HG03520 (cell line): ENCODE results near the gene RASA1.
"Not testable (repeated sequence)": the region's sequence is repeated elsewhere in the genome, so short reads cannot be mapped to it uniquely, and the experiment has no call there.

Experiments
- ATAC-seq: cut with Tn5 transposase; IDR thresholded peaks from one replicate; pipeline ENCODE4 v1.9.1; 2021; ENCODE audit warnings: mild to moderate bottlenecking, moderate library complexity; ENCODE audit not compliant: unreplicated experiment

Gene RASA1

DNA sequence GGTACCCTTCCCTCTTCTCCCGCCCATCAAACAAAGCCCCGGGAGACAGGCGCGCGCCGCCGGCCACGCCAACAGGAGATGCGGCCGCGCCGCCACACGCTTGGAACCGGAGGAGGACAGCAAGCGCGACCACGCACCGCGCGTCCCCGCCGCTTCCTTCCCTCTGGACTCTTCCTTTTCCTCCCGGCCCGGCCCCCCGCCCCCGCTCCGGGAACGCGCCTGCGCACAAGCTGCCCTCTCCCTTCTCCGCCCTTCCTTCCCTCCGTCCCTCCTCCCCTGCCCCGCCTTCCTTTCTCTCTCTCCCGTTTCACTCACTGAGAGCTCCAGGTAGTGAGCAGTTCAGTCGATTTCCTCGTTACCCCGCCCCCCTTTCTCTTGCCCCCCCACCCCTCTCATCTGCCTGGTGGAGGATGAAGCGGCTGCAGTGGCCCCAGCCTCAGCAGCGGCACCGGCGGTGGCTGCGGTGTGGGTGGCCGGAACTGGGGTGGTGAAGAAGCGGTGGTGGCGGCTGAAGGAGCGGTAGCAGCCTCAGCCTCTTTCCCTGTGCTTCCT lies at the start of gene RASA1:
Gene RASA1 (plus strand): TSS at position 310 of the 552 bp plus-strand sequence. CDS start 569 bp downstream, outside the sequence.
- ATAC-seq, result peak; percentile 42

DNA sequence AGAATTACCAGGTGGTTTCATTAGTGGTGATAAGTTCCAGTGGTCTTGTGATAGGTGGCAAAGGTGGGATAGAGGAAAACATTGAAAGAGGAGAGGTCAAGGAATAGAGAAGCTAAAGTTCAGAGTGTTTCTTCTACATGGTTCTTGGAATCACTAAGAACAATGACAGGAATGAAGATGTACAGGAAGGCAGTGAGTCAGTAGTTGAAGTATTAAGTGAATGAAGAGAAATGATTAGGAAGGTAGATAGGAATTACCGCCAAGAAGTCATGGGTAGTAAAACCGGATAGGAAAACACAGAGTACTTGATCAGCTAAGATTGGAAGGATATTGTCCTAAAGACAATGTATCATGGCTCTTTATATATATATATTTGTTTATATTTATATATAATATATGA lies 37.9 kb upstream of the RASA1 start:
- ATAC-seq, result no peak

DNA sequence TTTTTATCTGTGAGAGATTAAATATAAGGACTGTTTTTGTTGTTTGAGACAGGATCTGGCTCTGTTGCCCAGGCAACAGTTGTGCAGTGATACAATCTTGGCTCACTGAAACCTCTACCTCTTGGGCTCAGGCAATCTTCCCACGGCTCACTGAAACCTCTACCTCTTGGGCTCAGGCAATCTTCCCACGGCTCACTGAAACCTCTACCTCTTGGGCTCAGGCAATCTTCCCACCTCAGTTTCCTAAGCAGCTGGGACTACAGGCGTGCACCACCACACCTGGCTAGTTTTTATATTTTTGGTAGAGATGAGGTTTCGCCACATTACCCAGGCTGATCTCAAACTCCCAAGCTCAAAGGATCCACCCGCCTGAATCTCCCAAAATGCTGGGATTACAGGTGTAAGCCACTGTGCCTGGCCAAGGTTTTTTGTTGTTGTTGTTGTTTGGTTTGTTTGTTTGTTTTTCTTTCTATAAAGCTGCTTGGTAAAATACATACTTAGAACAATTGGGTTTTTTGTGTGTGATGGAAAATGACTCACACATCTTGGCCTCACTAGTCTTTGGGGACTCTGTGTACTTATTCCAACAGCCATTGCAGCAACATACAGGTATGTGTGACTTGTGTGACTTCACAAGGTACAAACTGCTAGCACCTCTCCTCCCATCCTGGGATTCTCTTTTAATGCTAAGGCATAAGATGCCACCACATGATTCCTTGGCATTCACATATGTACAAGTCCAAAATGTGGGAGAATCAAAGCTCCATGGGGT lies 36.5 kb upstream of the RASA1 start:
- ATAC-seq, result peak; percentile 96

DNA sequence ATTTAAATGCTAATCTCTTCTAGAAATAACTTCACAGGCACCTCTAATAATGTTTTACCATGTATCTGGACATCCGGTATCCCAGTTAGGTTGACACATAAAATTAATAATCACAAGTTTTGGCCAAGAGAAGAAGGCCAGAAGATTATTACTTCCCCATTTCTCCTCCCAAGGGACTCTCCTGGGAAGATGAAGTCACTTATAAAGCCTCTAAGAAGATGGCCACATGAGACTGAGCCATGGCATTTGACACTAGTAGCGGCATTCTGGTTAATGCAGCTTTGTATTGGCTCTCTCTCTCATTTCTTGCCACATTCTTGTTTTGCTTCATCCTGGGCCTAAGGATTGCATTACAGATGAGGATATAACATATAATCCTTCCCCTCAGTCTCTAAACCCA lies 34.5 kb upstream of the RASA1 start:
- ATAC-seq, result no peak

DNA sequence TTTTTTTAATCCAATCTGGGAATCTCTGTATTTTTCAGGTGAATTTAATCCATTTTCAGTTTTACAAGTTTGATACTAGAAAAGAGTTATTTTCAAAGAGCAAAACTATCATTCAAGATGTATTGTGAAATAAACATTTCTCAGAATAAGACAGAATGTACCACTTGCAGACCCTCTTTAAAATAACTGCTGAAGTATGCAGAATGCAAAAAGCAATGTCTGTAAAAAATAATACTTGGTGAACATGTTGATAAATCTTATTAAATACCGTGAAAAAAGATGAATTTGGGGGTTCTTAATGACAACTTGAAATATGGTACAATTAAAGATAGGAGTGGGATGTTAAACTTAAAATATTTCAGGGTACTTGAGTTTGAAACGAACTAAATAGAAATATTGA lies 26.1 kb upstream of the RASA1 start:
- no peak for ATAC-seq

DNA sequence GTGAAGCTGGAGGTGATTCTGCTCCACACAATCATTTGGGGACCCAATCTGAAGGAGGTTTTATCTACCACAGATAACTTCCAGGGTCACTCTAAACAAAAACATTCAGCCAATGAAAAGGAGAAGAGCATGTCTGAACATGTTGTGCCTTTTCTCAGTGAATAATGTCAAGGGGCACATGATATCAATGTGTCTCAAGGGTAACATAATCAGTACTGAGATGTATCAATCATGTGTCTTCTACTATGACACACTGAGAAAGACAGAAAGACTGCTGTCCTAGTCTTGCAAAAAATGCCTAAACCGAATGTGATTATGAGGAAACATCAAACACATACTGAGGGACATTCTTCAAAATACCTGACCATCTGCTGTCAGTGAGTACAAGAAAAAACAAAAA lies 25.4 kb upstream of the RASA1 start:
- ATAC-seq, result no peak

DNA sequence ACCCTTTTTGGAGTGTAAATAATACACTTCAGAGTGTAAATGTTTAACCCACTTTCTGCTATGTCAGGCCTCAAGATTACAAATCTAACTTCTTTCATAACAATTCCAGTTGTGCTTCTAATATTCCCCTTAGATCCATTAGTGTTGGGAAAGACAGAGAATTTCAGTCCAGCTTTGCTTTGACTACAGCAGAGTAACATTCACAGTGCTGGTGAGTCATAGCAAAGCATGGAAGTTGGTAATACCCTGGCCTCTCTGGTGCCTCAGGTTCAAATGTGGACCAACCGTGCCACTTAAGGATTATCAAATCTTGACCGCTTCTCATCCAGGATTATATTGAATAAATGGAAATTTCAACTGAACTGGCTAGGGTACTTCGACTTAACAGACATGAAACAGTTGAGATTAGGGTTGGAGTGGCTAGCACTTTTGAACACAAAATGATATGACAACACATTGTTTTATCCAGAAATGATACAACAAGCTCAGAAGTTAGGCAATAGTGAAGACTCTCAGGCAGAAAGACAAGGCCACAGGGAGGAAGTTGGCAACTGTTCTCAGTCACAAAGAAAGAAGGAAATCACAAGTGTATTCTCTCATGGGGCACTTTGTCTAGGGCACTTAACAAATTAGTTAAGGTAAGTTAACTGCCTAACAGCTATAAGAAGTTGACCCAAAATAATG lies 24.4 kb upstream of the RASA1 start:
- ATAC-seq, result no peak

DNA sequence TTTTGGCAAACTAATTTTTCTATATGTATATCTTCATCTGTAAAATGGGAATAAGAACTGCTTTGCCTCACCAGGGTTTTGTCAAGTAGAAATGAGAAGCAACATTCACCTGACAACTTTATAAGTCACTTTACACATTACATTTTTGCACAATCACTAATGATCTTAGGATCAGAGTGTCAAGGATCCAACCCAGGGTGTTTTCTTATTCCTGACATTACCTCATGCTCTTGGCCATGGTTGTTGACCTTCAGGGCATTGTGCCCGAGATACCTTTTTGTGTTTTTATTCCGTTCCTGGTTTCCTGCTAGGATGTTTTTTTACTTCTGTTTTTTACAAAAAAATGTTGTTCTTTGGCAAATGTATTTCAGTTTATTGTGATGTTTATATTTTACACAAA lies 22.2 kb upstream of the RASA1 start:
- no peak for ATAC-seq

DNA sequence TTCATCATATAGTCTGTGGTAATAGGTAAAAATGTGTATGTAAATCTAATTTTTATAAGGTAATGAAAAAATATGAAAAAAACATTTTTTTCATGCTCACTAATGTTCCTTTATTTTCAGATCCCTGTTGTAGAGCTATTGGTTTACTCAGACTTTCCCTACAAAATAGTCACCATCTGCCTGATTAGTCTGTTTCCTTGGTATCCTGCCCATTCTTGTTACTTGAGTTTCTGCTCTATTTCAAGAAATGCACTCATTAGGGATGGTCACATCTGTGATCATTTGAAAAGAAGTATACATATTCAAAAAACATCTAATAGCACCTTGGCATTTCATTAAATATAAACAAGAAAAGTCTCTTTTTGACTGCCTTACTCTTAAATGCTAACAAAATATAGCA lies 21.6 kb upstream of the RASA1 start:
- ATAC-seq, result no peak

DNA sequence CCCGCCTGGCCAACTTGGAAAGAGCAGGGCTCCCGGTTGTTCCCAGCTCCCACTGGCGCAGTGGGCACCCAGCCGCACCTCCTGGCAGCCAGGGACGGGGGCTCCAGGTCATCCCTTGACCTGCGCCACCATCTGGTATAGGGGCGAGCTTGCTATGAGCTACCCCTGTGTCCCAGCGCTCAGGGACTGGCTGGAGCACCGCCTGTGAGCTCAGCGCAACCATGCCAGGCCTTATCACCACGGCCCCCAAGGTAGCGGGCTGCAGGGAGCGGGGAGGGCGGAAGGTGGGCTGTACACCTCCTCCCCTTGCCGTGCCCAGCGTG lies 15.4 kb upstream of the RASA1 start:
- ATAC-seq, result no peak

DNA sequence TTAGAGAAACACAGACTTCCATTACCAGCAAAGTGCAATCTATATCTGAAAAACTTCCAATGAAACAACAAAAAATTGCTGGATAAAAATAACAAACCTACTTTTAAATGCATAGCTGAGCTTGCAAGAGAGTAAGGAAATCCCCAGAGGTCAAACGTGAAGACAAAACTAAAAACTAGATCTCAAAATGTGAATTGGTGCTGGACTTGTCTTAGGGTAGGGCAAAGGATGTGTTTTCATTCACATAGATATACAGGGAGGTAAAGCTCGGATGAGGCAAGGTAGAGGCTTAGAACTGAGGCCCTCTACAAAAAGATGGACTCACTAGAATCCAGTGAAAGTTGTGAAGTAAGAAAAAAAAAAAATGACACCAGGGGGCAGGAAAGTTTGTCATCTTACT lies 13.6 kb upstream of the RASA1 start:
- ATAC-seq, result no peak

DNA sequence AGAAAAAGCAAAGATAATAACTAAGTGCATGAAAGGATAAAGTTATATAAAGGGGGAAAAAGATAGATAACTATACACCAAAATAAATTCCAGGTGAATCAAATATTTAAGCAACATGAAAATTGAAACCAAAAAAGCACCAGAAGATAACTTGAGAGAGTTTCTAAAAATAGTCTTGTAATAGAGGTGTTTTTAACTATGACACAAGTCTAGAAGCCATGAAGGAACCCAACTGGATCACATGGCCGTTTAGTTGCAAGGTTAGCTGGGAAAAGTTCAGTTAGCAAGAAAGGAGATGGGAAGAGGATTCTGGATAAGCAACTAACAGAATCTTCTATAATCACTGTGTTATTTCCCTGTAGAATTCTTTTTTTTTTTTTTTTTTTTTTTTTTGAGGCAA lies 9.2 kb upstream of the RASA1 start:
- ATAC-seq, result no peak

DNA sequence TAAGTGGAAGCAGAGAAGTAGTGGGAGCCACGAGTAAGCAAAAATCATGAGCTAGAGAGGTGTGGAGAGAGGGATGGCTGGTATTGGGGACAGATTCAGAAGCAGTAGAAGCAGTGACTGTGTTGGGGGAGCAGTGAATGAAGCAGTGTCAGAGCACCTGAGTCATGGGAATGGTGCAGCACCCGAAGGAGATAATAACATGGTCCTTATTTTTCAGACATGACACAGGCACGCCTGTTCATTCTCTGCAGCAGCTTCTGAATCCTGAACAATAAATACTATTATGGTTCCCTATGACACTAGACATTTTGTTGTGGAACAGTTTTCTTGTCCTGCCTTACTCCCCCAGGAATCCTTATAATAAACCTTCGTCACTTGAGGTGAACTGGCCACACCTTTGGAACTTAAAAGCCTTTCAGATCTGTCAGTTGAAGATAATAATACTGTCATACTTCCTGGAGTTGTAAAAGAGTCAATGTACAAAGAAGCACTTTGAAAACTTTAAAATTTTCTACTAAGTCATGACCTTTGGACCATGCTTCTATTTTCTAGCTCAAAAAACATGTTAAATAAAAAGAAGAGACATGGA lies 7.0 kb upstream of the RASA1 start:
- no peak for ATAC-seq

DNA sequence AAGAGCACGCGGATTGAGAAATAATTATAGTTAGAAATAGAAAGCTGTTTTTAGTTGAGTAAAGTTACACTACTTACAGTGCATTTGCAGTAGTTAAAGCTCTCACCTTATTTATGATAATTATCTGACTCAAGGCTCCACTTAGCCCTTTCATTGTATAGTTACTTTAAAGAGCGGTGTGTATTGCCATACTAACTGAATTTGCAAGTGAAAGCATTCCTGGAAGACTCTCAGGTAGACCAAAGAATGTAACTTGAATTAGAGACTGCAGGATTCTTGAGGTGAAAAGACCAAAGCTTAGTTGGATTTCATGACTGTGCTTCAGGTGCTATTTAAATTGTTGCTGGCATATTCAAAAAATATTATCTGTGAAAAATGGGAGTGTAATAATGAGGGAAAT lies 4.2 kb upstream of the RASA1 start:
- ATAC-seq, result no peak

DNA sequence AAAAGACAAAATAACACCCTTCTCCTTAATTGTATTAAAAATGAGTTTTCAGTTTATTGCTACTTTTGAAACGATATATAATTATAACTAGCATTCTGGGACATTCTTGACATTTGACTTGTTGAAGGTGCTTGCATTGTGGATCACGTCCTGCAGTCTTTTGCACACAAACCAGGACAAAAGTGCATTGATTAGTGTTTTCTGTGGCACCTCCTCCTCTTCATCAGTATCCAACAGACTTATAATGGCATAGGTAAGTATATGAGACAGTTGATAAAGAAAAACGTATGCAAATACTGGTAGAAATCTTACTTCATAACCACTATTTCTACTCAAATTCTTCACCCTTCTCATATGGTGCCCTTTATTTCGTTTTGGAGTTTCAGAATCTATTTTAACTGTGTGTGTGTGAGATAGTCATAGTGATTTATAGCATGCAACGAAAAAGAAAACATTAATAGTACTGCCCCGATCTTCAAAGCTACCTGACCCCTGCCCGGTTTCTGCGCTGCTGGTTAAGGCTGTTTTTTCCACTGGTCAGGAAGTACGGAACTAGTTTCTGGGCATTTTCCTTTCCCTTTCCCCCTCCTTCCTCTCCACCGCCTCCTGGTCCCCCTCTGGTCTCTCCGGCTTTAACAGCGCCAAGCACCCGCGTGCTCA lies 639 bp upstream of the RASA1 start:
- peak; percentile 37 for ATAC-seq

DNA sequence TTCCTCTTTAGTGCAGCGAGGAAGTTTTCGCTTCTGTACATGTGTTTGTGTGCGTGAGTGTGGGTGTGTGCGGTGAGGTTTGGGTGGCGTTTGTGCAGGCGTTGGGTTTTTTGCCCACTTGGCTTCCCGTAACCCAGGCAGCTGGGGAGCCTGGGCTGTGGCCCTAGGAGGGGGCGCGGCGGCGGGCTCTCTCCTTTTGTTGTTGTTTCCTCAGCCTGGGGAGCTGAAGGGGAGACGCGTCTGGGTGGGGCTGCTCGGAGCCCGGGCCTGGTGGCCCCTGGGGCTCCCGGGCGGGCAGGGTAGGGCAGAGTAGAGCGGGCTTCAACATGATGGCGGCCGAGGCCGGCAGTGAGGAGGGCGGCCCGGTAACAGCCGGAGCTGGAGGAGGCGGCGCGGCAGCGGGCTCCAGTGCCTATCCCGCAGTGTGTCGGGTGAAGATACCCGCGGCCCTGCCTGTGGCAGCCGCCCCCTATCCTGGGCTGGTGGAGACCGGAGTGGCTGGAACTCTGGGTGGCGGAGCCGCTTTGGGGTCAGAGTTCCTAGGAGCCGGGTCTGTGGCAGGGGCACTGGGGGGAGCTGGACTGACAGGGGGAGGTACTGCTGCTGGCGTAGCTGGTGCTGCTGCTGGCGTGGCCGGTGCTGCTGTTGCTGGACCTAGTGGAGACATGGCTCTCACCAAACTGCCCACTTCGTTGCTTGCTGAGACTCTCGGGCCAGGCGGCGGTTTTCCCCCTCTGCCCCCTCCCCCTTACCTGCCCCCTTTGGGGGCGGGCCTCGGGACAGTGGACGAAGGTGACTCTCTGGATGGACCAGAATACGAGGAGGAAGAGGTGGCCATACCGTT lies 665 bp downstream of the RASA1 start:
- ATAC-seq, result peak; percentile 42

DNA sequence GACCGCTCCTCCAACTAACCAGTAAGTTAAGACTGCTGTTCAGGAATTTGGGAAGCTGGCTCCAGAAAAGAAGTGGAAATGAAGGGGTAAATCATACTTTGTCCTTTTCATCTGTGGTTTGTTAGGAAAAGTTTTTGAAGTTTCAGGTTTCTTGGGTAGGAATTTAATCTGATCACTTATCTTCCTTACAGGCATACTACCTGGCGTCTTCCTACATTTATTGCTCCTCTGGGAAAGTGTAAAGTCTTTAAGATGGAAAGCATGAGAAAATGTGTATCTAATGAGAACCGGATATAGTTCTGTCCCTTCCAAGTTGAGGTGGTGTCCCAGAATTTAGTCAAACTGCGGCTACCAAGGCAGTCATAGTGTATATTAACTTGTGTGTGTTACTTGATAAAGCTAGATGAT lies 1.3 kb downstream of the RASA1 start:
- ATAC-seq, result no peak

DNA sequence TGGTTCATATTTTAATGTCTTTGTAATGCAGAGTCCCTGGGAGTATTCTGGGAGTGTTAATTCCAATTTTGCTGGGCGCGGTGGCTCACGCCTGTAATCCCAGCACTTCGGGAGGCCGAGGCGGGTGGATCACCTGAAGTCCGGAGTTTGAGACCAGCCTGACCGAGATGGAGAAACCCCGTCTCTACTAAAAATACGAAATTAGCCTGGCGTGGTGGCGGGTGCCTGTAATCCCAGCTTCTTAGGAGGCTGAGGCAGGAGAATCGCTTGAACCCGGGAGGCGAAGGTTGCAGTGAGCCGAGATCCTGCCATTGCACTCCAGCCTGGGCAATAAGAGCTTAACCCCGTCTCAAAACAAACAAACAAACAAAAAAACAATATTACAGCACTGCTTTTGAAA lies 3.2 kb downstream of the RASA1 start:
- ATAC-seq, result not testable (repeated sequence)

DNA sequence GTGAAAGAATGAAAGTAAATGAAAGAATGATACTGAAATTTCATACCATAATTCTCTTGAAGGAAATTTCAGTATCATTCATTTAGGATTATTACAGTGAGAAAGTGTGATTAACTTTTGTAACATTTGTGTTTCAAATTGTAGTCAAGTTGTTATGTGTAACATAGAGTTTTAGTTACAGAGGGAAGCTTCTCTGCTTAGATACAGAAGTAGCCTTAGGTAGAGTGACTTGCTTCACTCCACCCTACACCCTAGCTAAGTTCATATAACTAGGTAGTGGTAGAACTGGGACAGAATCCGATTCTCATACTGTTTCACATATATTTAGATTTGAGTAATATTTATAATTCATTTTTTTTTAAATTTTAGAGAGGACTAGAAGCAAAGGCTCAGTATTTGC lies 9.0 kb downstream of the RASA1 start:
- no peak for ATAC-seq

DNA sequence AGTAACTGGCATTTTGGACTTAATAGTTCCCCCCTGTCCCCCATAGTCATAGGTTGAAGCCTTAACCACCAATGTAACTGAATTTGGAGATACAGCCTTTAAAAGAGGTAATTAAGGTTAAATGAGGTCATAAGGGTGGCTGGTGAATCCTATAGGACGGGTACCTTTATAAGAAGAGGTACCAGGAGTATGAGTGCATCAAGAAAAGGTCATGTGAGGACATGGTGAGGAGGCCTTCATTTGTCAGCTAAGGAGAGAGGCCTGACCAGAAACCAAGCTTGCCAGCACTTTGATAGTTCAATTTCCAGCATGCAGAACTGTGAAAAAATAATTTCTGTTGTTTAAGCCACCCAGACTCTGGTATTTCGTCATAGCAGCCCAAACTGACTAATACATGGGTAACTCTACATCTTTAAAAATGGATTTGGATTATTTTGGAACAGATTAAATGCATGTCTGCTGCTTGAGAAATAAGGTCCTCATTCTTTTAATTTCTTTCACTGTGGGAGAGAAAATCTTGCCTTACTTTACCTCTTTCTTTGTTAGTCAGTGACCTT lies 9.7 kb downstream of the RASA1 start:
- no peak for ATAC-seq
